ACHN (cell line): ENCODE measurements around the gene AEBP1.

Source experiments
- DNase-seq: peaks from one replicate; pipeline ENCODE4 v3.0.0-alpha.2; 2015
- in situ Hi-C: cut with HindIII; loops from 2 replicates; pipeline ENCODE4 v1.10.0; 2017; ENCODE audit warnings: low sequenced_read_pairs, low pct_ligation_motif_present, low pct_unique_long_range_greater_than_20kb

AEBP1 gene

DNA sequence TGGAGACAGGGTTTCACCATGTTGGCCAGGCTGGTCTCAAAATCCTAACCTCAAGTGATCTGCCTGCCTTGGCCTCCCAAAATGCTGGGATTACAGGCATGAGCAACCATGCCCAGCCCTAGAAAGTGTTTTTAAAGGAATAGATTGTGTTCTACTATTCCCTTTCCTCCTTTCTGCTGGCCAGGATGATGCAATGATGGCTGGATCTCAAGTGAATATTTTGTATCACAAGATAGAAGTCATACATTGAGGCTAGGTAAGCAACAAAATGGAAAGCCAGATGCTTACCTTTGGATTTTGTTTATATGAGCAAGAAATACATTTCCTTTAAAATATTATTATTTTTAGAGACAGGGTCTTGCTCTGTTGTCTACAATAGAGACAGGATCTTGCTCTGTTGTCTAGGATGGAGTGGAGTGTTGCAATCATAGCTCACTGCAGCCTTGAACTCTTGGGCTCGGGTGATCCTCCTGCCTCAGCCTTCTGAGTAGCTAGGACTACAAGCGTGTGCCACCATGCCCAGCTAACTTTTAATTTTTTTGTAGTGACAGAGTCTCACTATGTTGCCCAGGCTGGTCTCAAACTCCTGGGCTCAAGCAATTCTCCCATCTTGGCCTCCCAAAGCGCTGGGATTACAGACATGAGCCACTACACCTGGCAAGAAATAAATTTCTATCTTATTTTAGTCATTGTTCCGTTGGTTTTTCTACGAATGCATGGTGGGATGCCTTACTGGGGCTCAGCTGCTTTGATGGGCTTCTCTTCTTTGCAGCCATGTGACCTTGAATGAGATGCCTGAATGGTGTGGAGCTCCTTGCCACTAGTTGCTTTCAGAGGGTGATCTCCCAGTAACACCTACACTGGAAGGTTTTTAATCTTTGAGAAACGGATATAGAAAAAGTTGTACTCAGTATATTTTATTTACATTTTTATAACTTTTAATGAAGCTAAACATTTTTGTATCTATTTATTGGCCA lies 5.8 kb upstream of the AEBP1 start:
- in situ Hi-C loops, result loop anchor here (25.0 kb wide), 1 partner anchor 114 kb away; the partner anchor contains the start of gene YKT6
- no peak for DNase-seq

DNA sequence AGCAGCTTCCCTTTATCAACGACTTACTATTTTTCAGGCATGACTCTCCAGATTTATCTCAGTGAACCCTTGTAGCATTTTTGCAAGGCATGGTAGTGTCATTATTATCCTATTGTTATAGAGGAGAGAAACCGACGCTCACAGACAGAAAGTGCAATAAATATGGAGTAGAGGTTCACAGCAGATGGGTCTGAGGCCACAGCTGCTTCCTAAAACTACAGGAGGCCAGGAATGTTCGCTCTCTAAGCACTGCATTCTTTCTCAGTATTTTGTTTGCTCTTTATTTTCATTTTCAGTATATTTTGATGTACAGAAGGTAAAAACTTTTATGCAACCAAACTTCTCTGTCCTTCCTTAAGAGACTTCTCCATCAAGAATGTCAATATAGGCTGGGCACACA lies 4.5 kb upstream of the AEBP1 start:
- DNase-seq, result no peak
- in situ Hi-C loops, result loop anchor here (25.0 kb wide), 1 partner anchor 113 kb away; the partner anchor contains the start of gene YKT6

DNA sequence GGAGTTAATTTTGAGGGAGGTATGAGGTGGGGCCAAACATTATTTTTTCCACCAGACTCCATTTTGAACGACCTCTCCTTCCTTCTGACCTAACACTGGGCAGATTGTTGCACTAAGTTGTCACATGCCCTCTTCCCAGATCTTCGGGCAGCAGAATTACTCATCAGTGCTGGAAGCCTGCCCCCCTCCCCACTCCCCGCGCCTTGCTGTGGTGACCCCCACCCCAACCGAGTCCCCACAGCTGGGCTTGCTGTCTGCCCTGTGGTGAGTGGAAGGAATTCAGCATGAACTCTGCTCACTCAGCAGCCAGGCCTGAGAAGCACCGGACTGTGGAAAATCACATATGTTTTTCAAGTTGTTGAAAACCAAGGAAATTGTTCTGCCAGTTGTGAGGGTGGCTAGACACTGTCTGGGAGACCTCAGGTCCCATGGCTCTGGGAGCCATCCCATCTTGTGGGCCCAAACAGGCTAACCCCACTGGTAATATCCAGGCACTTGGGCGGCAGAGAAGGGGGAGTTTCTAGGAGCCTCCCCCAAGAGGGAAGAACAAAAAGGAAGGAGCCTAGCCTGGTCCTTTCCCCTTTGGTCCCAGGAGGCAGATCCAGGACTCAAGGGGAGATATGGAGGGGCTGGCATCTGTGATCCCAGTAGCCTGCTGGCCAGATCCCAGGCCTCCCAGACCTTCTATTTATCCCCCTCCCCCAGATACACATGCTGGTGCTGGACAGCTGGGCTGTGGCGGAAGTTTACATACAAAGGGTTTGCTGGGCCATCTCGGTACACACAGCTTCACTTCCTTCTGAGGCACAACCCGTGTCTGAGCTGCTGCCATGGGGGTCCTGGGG lies 3.5 kb upstream of the AEBP1 start:
- DNase-seq, result no peak
- in situ Hi-C loops, result no loop called here

DNA sequence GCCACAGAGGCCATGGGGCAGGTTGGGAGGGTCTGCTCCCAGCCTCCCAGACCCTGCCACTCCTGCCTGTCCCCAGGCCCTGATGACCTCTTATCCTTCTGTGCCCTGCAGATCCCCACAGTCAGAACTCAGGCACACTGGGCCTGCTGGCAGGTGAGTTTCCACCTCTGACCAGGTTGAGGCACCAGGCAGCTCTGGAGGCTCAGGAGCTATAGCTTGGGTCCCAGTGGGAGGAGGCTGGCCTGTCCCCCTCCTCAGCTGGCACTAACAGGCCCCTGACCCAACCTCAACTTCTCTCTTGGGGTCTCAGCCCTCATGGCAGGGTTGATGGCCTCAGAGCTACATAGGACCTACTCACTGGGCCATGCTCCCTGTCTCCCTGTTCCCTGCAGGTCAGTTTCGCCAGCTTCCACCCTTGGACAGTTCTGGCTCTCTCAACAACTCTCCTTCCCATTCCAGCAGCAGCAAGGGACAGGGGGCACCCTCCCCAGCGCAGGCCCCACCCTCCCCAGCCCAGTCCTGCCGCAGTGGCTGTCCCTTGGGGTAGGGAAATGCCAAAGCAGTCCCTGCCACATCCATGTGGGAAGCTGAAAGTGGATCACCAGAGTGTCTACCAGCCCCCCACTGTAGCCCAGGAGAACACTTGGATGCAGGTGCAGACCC lies 2.7 kb upstream of the AEBP1 start:
- DNase-seq, result no peak
- in situ Hi-C loops, result no loop called here

DNA sequence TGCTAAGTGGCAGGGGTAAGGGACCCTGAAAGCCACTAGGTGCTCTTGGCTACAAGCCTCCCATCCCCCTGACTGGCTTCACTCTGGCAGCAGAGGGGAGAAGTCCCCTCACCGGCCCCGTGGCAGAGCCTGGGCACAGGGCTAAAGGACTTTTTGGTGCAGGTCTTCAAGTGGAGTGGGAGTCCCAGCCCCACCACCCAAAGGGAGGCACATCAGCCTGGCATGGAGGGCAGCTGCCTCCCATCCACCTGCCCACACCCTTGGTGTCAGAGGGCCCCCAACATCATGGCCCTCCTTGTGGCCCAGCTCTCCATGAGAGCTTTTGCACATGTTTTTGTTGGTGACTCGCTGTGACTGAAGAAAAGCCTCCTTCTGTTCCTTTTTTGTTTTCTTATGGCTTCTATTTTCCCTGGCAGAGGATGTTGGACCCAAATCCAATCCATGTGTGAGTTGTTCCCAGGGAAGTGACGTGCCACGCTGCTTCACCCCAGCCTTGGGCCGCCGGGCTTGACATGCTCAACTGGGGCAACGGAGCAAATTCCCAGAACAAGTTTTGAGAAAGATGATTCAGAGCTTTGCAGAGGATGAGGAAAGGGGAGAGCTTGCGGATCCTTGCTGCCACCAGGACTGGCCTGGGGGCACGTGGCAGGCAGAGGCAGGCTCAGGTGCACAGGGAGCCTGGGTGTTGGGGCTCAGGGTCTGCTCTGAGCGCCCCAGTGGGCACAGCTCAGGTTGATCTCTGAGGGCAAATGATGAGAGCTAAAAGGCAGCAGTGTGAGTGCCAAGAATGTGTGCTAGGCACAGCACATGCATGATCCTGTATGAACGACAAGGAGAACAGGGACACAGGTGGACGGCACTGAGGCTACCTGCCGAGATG lies 1.9 kb upstream of the AEBP1 start:
- in situ Hi-C loops, result no loop called here
- no peak for DNase-seq

DNA sequence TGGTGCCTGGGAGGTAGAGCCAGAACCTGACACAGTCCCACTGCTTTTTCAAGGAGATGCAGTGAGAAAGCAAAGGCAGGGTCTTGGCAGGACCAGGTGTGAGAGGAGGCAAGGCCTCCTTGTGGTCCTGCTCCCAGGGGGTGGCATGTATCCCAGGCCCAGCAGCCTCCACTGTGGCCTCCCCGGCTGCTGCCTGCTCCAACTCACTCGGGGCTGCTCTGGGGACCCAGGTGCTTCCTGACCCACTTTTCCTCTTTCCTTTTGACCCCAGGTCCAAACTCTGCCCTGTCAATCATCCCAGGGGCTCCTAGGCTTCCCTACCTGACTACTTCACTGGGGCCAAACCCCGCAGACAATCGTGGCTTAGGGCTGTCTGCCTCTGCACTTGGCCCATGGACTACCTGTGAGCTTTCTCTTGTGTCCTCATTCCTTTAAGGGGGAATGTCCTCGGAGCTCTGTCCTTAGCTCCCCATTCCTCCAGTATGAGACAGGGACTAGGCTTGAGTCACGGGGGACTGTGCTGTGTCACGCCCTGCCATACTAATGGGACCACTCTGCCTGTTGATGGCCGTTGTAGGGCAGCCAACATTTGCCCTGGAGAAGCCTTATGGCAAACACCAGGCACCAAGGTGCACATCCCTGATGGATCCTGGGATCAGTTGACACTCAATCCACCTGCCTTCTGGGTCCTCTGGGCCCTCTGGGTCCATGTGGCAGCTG lies 1.1 kb upstream of the AEBP1 start:
- in situ Hi-C loops, result no loop called here
- no peak for DNase-seq

DNA sequence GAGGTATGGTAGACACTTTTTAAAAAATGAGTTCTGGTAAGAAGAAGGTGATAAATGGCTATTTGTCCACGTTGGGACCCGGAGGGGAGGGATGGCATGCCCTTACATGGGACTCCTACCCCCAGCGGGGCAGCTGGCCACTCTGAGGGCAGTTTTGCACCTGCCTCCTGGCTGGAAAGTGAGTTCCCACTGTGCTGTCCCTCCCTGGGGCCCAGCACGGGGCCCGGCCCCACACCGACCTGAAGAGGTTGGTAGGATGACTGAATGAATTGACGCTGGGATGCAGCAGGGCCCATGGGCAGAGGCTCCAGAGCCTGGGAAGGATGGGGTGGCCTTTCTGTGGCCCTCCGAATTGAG lies 601 bp upstream of the AEBP1 start:
- no peak for DNase-seq
- in situ Hi-C loops, result no loop called here

DNA sequence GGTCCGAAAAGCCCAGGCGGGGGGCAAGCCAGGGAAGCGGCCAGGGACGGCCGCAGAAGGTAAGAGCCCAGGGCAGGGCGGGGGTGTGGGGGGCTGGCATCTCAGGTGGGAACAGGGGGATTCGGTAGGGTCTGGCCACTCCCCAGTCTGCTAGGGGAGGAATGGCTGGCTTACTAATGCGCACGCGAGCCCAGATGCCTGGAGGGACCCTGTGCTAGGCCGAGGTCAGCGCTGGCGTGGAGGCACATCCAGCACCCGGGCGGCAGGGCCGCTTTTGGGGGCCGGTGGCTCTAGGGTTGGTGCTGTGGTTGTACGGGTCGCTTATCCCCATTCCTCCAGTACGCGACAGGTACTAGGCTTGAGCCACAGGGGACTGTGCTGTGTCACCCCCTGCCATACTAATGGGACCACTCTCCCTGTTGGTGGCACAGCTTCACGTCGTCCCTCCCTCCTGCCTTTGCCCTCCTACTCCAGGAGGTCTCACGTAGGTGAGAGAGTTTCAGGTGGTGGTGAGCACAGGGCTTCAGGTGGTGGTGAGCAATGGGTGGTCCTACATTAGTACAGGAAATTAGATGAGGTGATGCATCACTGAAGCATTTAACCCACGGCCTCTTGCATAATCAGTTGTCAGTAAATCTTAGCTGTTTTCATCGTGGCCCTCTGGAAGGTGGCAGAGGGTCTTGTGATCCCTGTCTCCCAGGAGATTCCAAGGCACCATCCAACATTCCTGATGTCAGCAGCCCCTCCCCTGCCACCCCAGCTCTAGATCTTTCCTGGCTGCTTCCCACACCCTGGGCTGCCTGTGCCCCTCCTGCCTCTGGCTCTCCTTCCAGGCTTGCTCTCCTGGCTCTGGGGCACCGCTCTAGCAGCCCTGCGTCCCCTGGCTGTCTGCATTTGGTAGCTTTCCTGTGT lies 971 bp downstream of the AEBP1 start:
- in situ Hi-C loops, result no loop called here
- DNase-seq, result no peak

DNA sequence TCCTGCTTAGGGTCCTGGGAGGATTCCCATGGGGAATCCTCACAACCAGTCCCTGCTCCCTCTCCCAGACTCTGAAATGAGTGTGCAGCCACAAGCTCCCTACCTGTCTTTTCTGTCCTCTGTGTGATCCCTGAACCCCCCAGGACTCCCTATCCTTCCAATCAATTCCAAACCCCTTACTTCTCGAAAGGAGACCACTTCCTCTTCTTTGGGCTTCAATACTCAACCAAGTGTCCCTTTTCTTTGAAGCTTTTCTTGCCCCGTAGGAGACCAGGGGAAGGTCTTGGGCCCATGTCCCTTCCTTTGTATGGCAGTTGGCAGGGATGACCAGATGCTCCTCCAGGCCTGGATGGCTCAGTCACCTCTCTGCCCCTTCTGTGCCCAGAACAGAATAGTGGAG lies 1.7 kb downstream of the AEBP1 start:
- DNase-seq, result no peak

DNA sequence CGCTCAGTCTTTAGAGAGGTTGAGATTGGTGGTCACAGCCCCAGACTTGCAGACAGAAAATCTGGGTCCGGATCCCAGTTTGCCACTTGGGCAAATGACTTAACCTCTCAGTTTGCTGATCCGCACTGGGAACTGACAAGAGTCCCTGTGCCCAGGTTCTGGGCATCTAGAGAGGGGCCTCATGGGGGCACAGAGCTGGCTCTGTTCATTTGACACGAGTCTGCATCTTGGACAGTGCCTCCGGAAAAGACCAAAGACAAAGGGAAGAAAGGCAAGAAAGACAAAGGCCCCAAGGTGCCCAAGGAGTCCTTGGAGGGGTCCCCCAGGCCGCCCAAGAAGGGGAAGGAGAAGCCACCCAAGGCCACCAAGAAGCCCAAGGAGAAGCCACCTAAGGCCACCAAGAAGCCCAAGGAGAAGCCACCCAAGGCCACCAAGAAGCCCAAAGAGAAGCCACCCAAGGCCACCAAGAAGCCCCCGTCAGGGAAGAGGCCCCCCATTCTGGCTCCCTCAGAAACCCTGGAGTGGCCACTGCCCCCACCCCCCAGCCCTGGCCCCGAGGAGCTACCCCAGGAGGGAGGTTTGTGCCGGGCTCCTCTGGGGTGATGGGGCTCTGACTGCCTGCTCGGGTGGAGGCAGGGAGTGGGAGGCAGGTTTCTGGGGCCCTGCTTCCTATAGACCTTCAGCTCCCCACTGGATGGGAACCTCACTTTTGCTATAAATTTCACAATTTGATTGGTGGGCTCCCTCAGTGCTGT lies 2.3 kb downstream of the AEBP1 start:
- in situ Hi-C loops, result no loop called here
- DNase-seq, result no peak

More for the DNA sequence above, 1.7 kb downstream of the AEBP1 start:
- in situ Hi-C loops, result no loop called here

DNA sequence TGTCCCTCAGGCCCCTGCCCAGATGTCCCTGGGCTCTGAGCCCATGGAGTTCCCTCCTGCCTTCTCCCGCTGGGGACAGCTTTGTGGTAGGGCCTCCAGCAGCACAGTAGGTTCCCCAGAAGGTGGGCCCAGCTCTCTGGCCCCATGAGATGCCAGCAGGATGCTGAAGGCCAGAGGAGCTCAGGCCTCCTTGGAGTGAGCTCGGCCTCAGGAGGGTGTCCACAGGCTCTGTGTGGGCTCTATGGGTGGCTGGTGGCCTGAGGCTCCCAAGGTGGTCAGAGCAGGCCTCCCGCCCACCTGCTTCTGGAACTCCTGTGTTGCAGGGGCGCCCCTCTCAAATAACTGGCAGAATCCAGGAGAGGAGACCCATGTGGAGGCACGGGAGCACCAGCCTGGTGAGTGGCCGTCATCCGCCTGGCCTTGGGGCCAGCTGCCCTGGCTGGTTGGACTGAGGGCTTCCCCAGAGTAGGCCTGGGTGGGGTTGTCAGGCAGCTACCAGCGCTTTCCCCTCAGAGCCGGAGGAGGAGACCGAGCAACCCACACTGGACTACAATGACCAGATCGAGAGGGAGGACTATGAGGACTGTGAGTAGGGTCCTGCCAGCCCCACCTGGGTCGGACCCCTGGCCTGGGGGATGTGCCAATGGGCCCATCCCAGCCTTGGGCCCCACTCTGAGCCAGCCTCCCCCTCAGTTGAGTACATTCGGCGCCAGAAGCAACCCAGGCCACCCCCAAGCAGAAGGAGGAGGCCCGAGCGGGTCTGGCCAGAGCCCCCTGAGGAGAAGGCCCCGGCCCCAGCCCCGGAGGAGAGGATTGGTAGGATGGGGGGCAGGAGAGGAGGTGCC lies 3.2 kb downstream of the AEBP1 start:
- DNase-seq, result no peak
- in situ Hi-C loops, result no loop called here

DNA sequence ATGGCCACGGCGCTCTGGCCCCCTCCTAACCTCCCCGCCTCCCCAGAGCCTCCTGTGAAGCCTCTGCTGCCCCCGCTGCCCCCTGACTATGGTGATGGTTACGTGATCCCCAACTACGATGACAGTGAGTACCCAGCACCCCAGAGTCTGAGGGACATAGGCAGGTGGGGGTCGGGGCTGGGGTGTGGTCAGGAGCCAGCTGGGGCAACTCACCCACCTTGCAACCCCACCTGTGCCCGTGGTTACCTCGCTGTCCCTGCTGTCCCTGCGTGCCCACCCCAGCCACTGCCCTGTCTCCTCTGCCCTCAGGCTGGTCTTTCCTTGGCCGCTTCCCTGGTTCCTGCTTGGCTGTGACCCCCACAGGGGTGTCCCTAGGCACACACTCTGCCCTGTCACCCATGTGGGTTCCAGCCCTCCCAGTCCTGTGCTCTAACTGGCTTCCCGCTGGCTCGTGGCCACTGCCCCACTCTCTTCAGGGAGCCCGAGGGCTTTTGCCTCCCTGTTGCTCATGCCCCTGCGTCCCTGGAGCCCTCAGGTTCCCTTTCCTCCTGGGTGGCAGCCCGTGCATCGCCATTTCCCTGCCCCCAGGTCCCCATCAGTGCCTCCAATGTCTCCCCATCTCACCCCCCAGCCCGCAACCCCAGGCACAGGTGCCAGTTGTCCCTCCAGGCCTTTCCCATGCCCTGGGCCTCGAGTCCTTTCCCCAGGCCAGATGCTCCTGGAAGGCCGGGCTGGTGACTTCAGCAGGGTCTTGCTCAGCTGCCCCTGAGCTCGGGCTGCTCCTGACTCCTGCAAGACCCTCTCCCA lies 4.0 kb downstream of the AEBP1 start:
- DNase-seq, result no peak
- in situ Hi-C loops, result no loop called here

DNA sequence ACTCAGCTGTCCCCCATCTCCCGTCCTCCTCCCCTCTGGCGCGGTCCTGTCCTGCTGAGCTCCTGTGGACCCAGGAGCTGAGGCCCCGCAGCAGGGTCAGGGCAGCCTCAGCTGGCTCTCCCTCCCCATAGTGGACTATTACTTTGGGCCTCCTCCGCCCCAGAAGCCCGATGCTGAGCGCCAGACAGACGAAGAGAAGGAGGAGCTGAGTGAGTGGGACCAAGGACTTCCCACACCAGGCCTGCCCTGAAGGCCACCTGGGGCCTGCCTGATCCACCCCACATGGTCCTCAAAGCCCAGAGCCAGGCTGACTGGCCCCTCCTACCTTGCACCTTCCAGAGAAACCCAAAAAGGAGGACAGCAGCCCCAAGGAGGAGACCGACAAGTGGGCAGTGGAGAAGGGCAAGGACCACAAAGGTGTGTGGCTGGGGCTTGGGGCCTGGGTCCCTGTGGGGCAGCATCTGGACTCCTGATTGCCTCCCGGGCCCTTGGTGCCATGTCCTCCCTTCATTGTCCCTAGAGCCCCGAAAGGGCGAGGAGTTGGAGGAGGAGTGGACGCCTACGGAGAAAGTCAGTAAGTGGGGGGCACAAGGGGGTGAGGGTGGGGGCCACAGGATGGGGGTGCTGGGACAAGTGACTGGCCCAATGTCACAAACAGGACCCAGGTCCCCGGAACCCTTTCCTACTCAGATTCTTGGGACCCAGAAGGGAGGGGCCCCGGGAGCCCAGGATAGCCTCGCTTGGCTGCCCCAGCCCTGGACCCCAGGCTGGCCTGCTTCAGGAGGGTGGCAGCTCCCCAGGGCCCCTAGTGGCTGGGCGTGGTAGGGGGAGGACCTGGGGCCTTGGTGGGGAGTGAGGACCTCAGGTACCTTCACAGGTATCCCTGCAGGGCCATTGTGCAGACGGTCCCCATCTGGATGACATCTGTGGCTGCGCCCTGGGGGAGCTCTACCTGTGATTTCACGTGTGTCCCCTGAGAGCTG lies 4.9 kb downstream of the AEBP1 start:
- in situ Hi-C loops, result no loop called here
- DNase-seq, result no peak
